ENCODE data around the gene BRSK2.
"Not testable (repeated sequence)": the region's sequence is repeated elsewhere in the genome, so short reads cannot be mapped to it uniquely, and the experiment has no call there.

The BRSK2 gene

DNA sequence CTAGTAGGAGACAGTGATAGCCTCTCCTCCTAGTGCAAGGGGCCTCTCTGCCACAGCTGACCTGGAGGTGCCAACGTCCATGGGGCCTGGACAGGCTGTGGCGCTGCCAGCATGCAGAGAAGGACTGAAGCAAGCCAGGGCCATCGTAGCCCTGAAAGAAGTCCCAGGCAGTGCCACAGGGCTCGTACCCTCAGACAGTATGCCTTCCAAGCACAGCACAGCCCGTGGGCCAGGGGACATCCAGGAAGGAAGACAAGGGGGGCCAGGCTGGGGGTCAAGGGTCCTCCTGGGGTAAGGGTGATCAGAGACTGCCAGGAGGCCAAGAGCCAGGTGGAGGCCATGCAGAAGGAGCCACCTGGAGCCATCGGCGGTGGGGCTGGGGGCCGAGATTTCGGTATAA is 117.2 kb downstream of the BRSK2 start:
- Histone ChIP-seq H3K27me3 (ENCODE audit: control insufficient read depth in 5 of 5, insufficient read depth in 4 of 5, low read length in 5 of 5) (no peaks in the 10 kb centered on the region), H3K36me3 (ENCODE audit: control insufficient read depth in 5 of 5, insufficient read depth in 5 of 5, low read length in 5 of 5) (peaks cover 0 to 10% (median 0%) of the 10 kb centered on the region in 5 donors), H3K9ac (ENCODE audit: low read length in 5 of 5) (peak overlapping the region in 1 of 5 donors; percentile 20), H3K27ac (ENCODE audit: low read depth, low read length) (no peak overlapping the region), H3K9me3 (ENCODE audit: control insufficient read depth in 5 of 5, low read length in 5 of 5) (no peaks in the 10 kb centered on the region), H3K4me1 (ENCODE audit: control insufficient read depth in 5 of 5, insufficient read depth in 5 of 5, low read length in 5 of 5) (peaks cover 10 to 69% (median 59%) of the 10 kb centered on the region in 5 donors), H3K4me3 (ENCODE audit: low read depth in 1 of 5, low read length in 5 of 5) (peak overlapping the region in 1 of 5 donors; percentile 26)

DNA sequence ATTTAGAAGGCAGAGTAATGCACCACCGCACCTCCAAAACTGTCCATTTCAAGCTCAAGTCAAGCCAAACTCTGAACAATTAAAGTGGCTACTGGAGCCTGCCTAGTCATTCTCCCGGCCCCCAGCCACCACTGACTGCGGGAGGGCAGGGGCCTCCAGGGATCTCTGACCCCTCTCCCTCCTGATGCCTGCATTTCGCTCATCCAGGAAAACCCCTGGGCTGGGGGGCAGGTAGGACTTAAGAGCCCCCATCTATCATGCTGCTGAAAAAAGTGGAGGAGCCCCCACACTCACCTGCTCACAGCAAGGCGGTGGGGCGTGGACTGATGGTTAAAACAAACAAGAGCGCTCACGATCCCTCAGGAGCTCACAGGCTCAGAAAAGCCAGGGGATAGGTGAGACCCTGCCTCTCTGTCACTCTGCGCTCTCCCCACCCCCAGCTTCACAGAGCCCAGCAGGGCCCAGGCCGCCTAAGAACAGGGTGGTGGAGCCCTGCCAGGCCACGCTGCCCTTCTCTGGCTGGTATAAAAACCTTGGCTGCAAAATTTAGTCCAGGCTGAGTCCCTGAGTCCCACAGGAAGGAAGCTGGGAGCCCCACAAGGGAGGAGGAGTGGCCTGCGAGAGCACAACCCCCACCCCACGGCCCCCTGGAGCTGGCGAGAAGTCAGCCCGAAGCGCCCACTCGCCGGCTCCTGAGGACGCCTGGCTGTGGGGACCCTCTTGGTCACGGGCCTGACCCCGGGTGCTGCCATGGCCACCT is 117.8 kb downstream of the BRSK2 start:
- Histone ChIP-seq H3K27me3 (ENCODE audit: control insufficient read depth in 5 of 5, insufficient read depth in 4 of 5, low read length in 5 of 5) (no peaks in the 10 kb centered on the region), H3K9me3 (ENCODE audit: control insufficient read depth in 5 of 5, low read length in 5 of 5) (no peaks in the 10 kb centered on the region), H3K4me3 (ENCODE audit: low read depth in 1 of 5, low read length in 5 of 5) (peak overlapping the region in 1 of 5 donors; percentile 26), H3K27ac (ENCODE audit: low read depth, low read length) (no peak overlapping the region), H3K9ac (ENCODE audit: low read length in 5 of 5) (peak overlapping the region in 1 of 5 donors; percentile 20), H3K4me1 (ENCODE audit: control insufficient read depth in 5 of 5, insufficient read depth in 5 of 5, low read length in 5 of 5) (peaks cover 10 to 64% (median 53%) of the 10 kb centered on the region in 5 donors), H3K36me3 (ENCODE audit: control insufficient read depth in 5 of 5, insufficient read depth in 5 of 5, low read length in 5 of 5) (peaks cover 0 to 10% (median 0%) of the 10 kb centered on the region in 5 donors)

DNA sequence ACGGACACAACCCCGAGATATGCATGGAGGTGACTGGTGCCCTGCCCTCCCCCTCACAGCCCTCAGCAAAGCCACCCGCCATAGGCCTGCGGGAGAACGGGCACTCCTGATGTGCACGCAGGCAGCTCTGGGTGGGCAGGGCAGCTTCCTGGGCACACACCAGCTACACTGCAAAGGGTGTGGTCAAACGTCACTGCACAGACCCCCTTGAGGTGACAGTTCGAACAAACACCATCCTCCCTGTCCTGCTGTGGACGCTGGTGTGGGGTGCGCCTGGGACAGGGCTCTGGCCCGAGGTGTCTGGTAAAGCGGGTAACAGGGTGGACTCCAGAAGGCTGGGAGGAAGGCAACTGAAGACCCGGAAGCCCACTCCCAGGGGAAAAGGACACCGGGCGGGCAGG is 118.8 kb downstream of the BRSK2 start:
- no peak overlapping the region for H3K27ac ChIP-seq (ENCODE audit: low read depth, low read length)
- no peak overlapping the region for H3K4me3 ChIP-seq (ENCODE audit: low read depth in 1 of 5, low read length in 5 of 5)
- H3K27me3 ChIP-seq (ENCODE audit: control insufficient read depth in 5 of 5, insufficient read depth in 4 of 5, low read length in 5 of 5) = no peaks in the 10 kb centered on the region
- peaks cover 10 to 55% (median 51%) of the 10 kb centered on the region in 5 donors for H3K4me1 ChIP-seq (ENCODE audit: control insufficient read depth in 5 of 5, insufficient read depth in 5 of 5, low read length in 5 of 5)
- no peak overlapping the region for H3K9ac ChIP-seq (ENCODE audit: low read length in 5 of 5)
- H3K36me3 ChIP-seq (ENCODE audit: control insufficient read depth in 5 of 5, insufficient read depth in 5 of 5, low read length in 5 of 5) = peaks cover 0 to 10% (median 0%) of the 10 kb centered on the region in 5 donors
- H3K9me3 ChIP-seq (ENCODE audit: control insufficient read depth in 5 of 5, low read length in 5 of 5) = no peaks in the 10 kb centered on the region

DNA sequence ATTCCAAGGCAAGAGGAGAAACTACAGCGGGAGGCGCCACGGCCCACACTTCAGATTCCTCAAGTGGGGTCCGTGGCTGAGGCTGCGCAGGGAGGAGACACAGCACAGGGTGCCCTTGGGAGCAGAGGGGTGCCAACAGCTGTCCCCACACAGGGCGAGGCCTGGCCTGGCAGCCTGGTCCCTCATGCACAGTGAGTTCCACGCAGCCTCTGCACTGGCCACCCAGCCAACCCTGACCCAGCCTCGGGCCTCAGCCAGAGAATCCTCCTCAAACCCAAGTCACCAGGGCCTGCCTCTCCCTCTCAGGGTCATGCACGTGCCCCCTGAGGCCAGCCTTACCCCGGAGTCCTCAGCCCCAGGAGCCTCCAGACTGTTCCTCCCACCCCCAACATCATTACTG is 119.3 kb downstream of the BRSK2 start:
- peaks cover 10 to 55% (median 51%) of the 10 kb centered on the region in 5 donors for H3K4me1 ChIP-seq (ENCODE audit: control insufficient read depth in 5 of 5, insufficient read depth in 5 of 5, low read length in 5 of 5)
- no peak overlapping the region for H3K27ac ChIP-seq (ENCODE audit: low read depth, low read length)
- H3K27me3 ChIP-seq (ENCODE audit: control insufficient read depth in 5 of 5, insufficient read depth in 4 of 5, low read length in 5 of 5) = no peaks in the 10 kb centered on the region
- peak overlapping the region in 1 of 5 donors; percentile 38 for H3K9ac ChIP-seq (ENCODE audit: low read length in 5 of 5)
- no peaks in the 10 kb centered on the region for H3K9me3 ChIP-seq (ENCODE audit: control insufficient read depth in 5 of 5, low read length in 5 of 5)
- no peak overlapping the region for H3K4me3 ChIP-seq (ENCODE audit: low read depth in 1 of 5, low read length in 5 of 5)
- peaks cover 0 to 10% (median 0%) of the 10 kb centered on the region in 5 donors for H3K36me3 ChIP-seq (ENCODE audit: control insufficient read depth in 5 of 5, insufficient read depth in 5 of 5, low read length in 5 of 5)

DNA sequence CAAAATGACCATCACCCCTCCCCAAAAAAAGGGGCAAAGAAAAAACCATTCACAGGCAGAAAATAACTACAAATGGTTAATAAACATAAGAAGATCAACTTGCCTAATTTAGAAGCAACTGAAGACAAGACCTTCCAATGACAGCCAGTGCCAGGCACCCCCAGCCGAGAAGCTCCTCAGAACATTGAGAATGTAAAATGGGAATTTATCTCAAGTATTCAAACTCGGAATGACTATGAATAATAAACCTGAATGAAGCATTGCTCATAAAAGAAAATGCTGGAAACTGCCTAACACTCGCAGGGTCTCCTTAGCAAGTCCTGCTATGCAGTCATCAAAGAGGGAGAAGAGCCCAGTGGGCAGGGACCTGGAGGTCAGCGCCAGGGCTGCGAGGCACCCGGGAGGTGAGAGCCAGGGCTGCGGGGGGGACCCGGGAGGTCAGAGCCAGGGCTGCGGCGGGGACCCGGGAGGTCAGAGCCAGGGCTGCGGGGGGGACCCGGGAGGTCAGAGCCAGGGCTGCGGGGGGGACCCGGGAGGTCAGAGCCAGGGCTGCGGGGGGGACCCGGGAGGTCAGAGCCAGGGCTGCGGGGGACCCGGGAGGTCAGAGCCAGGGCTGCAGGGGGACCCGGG is 120.0 kb downstream of the BRSK2 start:
- Histone ChIP-seq H3K9me3 (ENCODE audit: control insufficient read depth in 5 of 5, low read length in 5 of 5) (no peaks in the 10 kb centered on the region), H3K27me3 (ENCODE audit: control insufficient read depth in 5 of 5, insufficient read depth in 4 of 5, low read length in 5 of 5) (no peaks in the 10 kb centered on the region), H3K9ac (ENCODE audit: low read length in 5 of 5) (no peak overlapping the region), H3K27ac (ENCODE audit: low read depth, low read length) (no peak overlapping the region), H3K4me3 (ENCODE audit: low read depth in 1 of 5, low read length in 5 of 5) (no peak overlapping the region), H3K4me1 (ENCODE audit: control insufficient read depth in 5 of 5, insufficient read depth in 5 of 5, low read length in 5 of 5) (peaks cover 15 to 55% (median 53%) of the 10 kb centered on the region in 5 donors), H3K36me3 (ENCODE audit: control insufficient read depth in 5 of 5, insufficient read depth in 5 of 5, low read length in 5 of 5) (peaks cover 0 to 9% (median 0%) of the 10 kb centered on the region in 5 donors)

DNA sequence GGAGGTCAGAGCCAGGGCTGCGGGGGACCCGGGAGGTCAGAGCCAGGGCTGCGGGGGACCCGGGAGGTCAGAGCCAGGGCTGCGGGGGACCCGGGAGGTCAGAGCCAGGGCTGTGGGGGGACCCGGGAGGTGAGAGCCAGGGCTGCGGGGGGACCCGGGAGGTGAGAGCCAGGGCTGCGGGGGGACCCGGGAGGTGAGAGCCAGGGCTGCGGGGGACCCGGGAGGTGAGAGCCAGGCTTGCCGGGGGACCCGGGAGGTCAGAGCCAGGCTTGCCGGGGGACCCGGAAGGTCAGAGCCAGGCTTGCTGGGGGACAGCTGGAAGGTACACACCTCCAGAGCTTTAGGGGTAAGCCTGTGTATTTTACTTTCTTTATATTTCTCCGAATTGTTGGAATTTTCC is 120.6 kb downstream of the BRSK2 start:
- not testable (repeated sequence) for H3K9ac ChIP-seq (ENCODE audit: low read length in 5 of 5); H3K36me3 ChIP-seq (ENCODE audit: control insufficient read depth in 5 of 5, insufficient read depth in 5 of 5, low read length in 5 of 5); H3K4me3 ChIP-seq (ENCODE audit: low read depth in 1 of 5, low read length in 5 of 5); H3K9me3 ChIP-seq (ENCODE audit: control insufficient read depth in 5 of 5, low read length in 5 of 5); H3K27me3 ChIP-seq (ENCODE audit: control insufficient read depth in 5 of 5, insufficient read depth in 4 of 5, low read length in 5 of 5); H3K27ac ChIP-seq (ENCODE audit: low read depth, low read length)
- H3K4me1 ChIP-seq (ENCODE audit: control insufficient read depth in 5 of 5, insufficient read depth in 5 of 5, low read length in 5 of 5) = peaks cover 19 to 60% (median 57%) of the 10 kb centered on the region in 5 donors

DNA sequence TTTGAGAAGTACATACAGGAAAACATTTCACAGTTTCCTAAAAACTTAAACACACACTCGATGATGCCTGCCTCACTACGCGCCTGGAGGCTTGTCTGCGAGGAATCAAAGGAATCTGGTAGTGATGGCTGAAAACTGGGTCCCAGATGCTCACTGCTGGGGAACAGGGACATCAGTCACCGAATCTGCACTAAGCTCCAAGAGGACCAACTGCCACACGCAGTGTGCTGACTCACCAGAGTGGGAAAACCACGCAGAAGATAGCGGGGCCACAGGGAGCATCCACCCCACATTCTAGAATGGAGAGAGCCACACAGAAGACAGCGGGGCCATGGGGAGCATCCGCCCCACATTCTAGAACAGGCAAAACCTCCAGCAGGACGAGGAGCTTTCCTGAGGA is 121.2 kb downstream of the BRSK2 start:
- Histone ChIP-seq H3K27ac (ENCODE audit: low read depth, low read length) (no peak overlapping the region), H3K4me3 (ENCODE audit: low read depth in 1 of 5, low read length in 5 of 5) (no peak overlapping the region), H3K4me1 (ENCODE audit: control insufficient read depth in 5 of 5, insufficient read depth in 5 of 5, low read length in 5 of 5) (peaks cover 23 to 66% (median 63%) of the 10 kb centered on the region in 5 donors), H3K9me3 (ENCODE audit: control insufficient read depth in 5 of 5, low read length in 5 of 5) (no peaks in the 10 kb centered on the region), H3K9ac (ENCODE audit: low read length in 5 of 5) (no peak overlapping the region), H3K27me3 (ENCODE audit: control insufficient read depth in 5 of 5, insufficient read depth in 4 of 5, low read length in 5 of 5) (no peaks in the 10 kb centered on the region), H3K36me3 (ENCODE audit: control insufficient read depth in 5 of 5, insufficient read depth in 5 of 5, low read length in 5 of 5) (peaks cover 0 to 8% (median 0%) of the 10 kb centered on the region in 5 donors)

DNA sequence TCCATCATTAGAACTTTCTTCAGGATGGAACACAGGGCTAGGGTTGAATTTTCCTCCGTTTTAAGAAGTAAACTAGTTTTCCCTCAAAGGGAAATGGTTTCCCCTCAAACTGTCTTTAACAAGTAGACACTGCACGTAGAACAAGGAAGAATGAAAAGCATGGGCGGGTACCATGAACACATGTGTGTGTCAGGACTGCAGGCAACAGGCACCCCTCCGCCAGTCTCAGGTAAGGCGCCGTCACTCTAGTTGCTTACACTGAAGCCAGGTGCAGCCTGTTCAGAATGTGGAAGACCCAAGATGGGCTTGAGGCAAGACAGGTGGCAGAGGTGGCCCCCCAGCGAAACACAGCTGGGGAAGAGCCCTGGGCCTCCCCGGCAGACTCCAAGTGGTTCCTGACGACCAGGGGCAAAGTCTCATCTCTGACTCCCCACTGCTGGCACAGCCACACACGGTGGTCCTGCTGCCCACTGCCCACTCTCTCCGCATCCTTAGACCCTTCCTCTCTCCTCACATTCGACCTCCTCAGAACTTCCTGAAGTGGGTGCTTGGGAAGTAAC is 122.3 kb downstream of the BRSK2 start:
- peaks cover 0 to 8% (median 0%) of the 10 kb centered on the region in 5 donors for H3K36me3 ChIP-seq (ENCODE audit: control insufficient read depth in 5 of 5, insufficient read depth in 5 of 5, low read length in 5 of 5)
- no peak overlapping the region for H3K27ac ChIP-seq (ENCODE audit: low read depth, low read length)
- peaks cover 18 to 66% (median 57%) of the 10 kb centered on the region in 5 donors for H3K4me1 ChIP-seq (ENCODE audit: control insufficient read depth in 5 of 5, insufficient read depth in 5 of 5, low read length in 5 of 5)
- no peaks in the 10 kb centered on the region for H3K27me3 ChIP-seq (ENCODE audit: control insufficient read depth in 5 of 5, insufficient read depth in 4 of 5, low read length in 5 of 5)
- no peak overlapping the region for H3K9ac ChIP-seq (ENCODE audit: low read length in 5 of 5)
- H3K4me3 ChIP-seq (ENCODE audit: low read depth in 1 of 5, low read length in 5 of 5) = no peak overlapping the region
- no peaks in the 10 kb centered on the region for H3K9me3 ChIP-seq (ENCODE audit: control insufficient read depth in 5 of 5, low read length in 5 of 5)
